ENCODE data around the gene GSE1.
A peak's percentile ranks its signal among the peaks of the same experiment; 100 is the strongest.

The GSE1 gene

GRCh38 chr16:85683363-85683762 lies 70.2 kb downstream of the GSE1 start:
- DNase-seq, result no peak

DNA sequence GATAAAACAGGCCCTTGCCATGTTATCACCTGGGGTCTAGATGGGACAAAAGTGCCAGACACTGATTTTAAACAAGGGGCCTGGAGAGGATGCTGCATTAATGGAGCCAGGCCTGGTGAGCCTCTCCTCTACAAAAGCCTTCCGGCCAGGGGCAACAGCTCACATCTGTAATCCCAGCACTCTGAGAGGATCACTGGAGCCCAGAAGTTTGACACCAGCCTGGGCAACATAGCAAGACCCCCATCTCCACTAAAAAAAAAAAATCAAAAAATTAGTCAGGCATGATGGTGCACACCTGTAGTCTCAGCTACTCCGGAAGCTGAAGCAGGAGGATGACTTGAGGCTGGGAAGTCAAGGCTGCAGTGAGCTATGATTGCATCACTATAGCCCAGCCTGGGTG lies 72.1 kb downstream of the GSE1 start:
- DNase-seq, result no peak

- peak; percentile 76 for DNase-seq
Measured at GRCh38 chr16:85686912-85687591, 73.9 kb downstream of the GSE1 start.

DNA sequence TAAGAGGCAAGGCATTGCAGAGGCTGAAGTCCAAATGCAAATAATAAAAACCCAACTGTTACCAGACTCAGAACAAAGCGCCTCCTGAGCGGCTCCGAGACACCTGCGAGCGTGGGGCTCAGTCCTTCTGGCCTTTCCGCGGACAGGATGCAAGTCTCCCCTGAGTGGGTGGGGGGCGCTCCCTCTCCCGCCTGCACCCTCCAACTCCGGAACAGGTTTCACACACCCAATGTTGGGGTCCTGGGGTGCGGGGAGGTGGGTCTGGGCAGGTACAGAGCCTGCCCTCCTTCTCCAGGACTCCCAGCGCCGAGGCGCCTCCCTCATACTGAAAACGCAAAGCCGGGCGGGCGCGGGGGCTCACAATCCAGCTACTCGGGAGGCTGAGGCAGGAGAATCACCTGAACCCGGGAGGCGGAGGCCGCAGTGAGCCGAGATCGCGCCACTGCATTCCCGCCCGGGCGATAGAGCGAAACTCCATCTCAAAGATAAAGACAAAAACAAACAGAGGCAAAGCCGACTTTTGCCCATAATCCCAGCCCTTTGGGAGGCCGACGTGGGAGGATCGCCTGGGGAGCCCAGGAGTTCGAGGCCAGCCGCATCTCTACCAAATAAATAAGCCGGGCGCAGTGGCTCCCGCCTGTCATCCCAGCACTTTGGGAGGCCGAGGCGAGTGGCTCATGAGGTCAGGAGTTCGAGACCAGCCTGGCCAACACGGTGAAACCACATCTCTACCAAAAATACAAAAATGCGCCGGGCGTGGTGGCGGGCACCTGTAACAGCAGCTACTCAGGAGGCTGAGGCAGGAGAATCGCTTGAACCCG lies 74.7 kb downstream of the GSE1 start:
- no peak for DNase-seq

- peak; percentile 97 for DNase-seq
Measured at GRCh38 chr16:85688586-85689284, 75.6 kb downstream of the GSE1 start, which contains the start of gene GINS2. GINS2 (minus strand) TSS chr16:85688954; CDS start chr16:85688898, 56 bp downstream.

DNA sequence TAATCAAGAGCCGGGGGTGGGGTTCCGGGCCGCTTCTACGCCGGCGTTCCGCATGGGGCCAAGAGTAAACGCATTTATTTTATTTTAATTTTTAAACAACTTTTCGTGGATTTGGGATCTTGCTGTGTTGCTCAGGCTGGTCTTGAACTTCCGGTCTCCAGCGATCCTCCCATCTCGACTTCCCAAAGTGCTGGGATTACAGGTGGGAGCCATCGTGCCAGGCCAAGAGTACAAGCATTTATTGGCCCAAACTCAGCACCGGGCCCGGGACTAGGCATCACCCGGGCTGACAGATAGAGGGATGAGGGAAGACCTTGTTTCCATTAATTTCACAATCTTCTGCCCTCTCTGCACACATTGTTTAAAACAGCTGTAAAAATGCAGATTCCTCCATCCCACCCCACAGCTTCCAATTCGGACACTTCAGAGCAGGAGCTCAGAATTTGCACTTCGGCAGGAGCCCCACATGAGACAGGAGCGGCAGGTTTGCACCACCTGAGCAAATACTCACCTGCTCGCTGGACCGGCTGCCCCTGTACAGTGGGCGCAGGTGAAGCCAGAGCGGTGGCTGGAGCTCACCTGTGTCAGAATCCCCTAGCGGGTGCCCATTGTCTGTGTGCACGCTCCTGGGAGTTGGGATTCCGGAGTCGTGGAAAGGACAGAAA lies 76.3 kb downstream of the GSE1 start:
- DNase-seq, result no peak

DNA sequence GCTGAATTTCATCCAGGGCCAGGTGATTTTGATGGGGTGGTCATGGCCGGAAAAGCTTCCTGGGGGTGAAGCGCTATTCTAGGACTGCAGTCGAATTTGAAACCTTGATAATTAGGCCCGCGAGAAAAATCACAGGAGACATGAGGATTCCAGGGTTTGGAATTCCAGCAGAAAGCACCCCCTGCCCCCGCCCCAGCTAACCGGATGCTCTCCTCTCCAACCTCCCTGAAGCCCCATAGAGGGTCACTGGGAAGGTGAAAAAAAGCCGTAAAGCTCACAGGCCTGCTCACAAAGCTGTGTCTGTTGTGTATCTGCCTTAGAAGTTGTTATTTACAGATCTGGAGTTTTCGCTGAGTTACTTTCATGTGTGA lies 76.8 kb downstream of the GSE1 start:
- DNase-seq, result no peak

DNA sequence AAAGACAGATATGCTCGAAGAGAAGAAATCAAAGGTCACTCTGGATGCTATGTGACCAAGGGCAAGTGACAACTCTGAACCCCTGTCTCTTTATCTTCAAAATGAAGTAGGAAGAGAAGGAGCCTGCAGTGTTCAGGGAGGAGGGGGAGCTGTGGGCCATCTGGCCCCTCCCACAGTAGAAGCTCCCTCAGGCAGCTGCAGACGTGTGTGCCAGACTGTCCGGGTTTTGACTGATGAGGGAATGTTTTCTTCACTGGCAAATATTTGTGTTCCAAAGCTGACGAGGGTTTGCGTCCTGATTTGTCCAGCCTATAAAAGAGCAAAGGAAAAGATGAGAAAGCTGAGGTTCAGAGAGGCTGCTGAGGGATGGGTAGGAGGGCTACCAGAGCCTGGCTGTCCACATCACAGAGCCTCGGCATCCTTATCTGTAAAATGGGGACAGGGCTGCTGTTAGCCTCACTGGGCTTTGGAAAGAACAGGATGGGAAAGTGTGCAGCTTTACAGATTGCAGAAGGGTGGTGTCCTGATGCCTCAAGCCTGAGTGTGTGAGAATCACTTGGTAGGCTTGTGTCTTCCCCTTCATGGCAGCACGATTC lies 77.4 kb downstream of the GSE1 start:
- DNase-seq, result no peak

GRCh38 chr16:85695196-85696128 lies 82.3 kb downstream of the GSE1 start:
- no peak for DNase-seq

- DNase-seq, result no peak
Measured at GRCh38 chr16:85696781-85697180, 83.7 kb downstream of the GSE1 start.

- no peak for DNase-seq
Measured at GRCh38 chr16:85697431-85697830, 84.3 kb downstream of the GSE1 start.

DNA sequence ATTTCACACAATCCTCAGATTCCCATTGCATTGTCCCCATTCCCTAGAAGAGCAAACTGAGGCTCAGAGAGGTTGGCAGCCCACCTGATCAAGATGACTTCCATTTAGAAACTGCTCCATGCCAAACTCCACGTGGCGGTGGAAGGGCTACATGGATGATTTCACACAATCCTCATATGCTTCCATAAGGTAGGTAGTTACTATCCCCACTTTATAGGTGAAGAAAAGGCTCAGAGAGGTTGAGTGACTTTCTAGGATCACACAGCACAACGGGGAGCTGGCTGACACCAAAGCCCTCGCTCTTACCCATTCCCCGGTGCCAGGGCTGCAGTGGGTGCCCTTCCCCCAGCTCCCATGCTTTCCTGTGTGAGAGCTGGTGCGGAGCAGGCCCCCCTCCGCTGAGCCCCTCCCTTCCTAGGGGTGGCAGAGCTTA lies 85.4 kb downstream of the GSE1 start:
- no peak for DNase-seq

GRCh38 chr16:85698935-85699558 lies 85.9 kb downstream of the GSE1 start:
- DNase-seq, result no peak

GRCh38 chr16:85699628-85700027 lies 86.5 kb downstream of the GSE1 start:
- no peak for DNase-seq

GRCh38 chr16:85704011-85704410 lies 90.9 kb downstream of the GSE1 start:
- DNase-seq, result no peak

GRCh38 chr16:85704900-85705846 lies 92.1 kb downstream of the GSE1 start:
- DNase-seq, result no peak

- DNase-seq, result no peak
Measured at GRCh38 chr16:85706449-85707034, 93.4 kb downstream of the GSE1 start.

GRCh38 chr16:85707528-85708095 lies 94.5 kb downstream of the GSE1 start:
- DNase-seq, result no peak

- DNase-seq, result no peak
Measured at GRCh38 chr16:85708338-85708737, 95.2 kb downstream of the GSE1 start.

Measured in activated effector memory CD4-positive, alpha-beta T cell treated with anti-CD3 and anti-CD28 coated beads, Interleukin-2, amount 50 U/mL, for 16 hours (primary cell).